Esophagus mucosa (tissue), 1 donor: ENCODE data around the gene BEND6. TPM values are rescaled to one million over a fixed set of nuclear protein-coding genes. Genes with fewer than 3 reads are reported as not detected.
A peak's percentile ranks its signal among the peaks of the same experiment; 100 is the strongest.
"Not testable (repeated sequence)": the region's sequence is repeated elsewhere in the genome, so short reads cannot be mapped to it uniquely, and the experiment has no call there.

Experiments
- ATAC-seq: fragments of 200-7000 bp; cut with Tn5 transposase; one replicate; pipeline ENCODE4 v1.9.1; 2020
- total RNA-seq: library from RNA; stranded (reverse); gene quantifications from one replicate; pipeline ENCODE4 v1.2.4, GENCODE V29; 2023
- donor health status: DM: yes; HTN: yes; CAD: no.

The BEND6 gene
- total RNA-seq, 1 donor from 2014 or later: 0.16 TPM

DNA sequence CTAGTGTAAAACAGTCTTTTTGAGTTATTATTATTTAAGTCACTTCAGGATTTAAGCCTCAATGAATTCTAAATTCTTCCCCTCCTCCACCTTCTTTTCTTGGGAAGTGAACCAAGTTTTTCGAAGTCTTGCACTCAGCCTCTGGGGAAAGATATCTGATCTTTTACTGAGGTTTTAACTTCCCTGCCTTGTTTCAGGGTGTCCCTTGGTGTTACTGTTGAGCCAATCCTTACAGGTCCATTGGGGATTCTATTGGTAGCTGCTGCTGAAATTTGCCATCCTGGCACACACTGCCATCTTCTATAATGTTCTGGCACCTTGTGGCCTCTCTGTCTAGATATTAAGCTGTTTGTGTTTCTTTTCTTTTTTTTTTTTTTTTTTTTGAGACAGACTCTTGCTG lies 31.7 kb downstream of the BEND6 start:
- no peak for ATAC-seq

DNA sequence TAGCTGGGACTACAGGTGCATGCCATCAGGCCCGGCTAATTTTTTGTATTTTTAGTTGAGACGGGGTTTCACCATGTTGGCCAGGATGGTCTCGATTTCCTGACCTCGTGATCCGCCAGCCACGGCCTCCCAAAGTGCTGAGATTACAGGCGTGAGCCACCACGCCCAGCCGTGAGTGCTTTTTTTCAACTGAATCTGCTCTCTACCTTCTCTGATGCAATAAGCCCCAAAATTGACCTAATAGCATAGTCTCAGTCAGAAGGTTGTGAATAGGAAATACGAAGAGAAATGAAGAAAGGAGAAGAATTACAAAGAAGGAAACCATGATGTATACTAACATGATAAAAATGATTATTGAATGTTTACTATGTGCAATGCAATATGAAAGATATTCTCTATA lies 33.2 kb downstream of the BEND6 start:
- ATAC-seq: no peak

DNA sequence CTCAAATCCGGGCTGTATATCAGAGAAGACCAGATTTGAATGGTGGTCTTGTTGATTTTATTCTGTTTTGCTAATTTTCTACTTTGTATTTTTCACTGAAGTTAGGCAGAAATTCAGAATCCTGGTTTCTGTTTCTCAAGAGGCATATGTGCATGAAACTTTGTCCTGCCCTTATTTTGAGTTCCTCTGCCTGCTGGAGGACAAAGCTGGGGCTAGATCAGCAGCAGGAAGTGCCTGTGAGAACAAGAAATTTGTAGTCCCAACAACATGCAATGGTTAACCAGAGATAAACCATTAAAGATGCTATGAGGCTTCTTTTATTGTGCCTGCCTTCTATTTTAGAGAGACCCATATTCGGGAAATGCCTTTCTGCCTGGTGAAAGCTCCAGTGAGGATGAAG lies 37.1 kb downstream of the BEND6 start:
- ATAC-seq: no peak

DNA sequence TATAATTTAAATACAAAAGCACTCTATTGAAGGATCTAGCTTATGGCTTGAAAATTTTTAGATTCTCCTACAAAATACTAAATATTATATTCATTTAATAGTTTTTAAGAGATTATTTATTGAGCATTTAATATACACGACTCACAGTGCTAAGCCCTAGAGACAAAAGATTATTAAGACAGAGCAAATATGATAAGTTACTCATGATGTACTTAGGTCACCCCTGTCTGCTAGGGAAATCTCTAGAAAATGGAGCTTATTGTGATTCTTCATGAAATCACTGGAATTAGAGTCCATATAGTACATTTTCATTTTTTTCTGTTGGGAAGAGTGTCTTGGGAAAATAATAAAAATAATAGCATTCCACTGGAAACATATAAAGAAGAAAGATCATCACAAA lies 37.8 kb downstream of the BEND6 start:
- ATAC-seq: no peak

DNA sequence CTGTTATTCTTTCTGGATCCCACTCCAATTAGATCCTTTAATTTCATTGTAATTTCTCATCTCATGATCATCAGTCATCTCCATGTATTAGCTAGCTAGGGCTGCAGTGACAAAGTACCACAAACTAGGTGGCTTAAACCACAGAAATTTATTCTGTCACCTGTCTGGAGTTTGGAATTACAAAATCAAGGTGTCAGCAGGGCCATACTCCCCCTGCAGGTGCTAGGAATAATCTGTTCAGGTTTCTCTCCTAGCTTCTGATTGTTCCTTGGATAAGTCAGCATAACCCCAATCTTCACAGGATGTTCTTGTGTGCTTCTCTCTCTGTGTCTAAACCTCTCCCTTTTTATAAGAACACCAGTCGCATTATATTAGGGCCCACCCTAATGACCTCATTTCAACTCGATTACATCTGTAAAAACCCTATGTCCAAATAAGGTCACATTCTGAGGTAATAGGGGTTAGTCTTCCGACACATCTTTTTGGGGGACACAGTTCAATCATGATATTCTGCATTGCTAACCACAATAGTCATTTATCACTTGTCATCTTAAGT lies 40.5 kb downstream of the BEND6 start:
- ATAC-seq: no peak

DNA sequence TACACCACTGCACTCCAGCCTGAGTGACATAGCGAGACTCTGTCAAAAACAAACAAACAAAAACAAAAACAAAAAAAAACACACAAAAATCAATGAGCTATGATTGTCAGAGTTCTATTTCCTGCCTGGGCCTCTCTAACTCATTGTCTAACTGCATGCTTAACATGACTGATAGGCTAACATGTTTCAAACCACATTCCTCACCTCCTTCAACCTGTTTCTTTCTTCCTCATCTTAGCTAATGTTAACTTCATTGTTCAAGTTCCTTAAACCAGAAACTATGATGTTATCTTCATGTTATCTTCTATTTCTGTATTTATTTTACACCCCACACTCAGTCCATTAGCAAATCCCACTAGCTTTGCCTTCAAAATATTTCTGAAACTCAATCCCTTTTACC lies 41.5 kb downstream of the BEND6 start:
- ATAC-seq: no peak

DNA sequence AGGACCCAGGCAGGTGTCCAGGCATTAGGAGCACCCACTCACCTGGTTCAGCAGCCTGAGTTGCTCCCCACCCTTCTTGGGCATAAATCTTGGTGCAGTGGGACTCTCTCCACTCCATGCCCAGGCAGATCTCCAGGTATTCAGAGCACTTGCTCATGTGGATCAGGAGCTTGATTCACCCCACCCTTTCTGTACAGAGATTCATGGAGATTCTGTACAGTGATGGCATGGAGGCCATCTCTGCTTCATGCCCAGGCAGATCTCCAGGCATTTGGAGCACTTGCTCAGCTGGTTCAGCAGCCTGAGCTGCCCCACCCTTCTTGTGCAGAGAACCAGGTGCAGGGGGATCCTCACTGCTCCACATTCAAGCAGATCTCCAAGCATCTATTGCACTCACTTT lies 44.1 kb downstream of the BEND6 start:
- ATAC-seq: peak; percentile 98

DNA sequence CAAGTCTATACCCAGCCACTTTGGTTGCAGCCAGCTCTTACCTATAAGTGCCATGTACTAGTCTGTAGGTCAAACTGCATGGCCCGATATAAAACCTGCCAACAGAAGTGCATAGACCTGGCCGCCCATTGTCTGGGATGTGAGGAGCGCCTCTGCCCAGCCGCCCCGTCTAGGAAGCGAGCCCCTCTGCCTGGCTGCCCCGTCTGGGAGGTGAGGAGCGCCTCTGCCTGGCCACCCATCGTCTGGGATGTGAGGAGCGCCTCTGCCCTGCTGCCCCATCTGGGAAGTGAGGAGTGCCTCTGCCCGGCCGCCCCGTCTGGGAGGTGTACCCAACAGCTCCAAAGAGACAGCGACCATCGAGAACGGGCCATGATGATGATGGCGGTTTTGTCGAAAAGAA lies 44.8 kb downstream of the BEND6 start:
- not testable (repeated sequence) for ATAC-seq

DNA sequence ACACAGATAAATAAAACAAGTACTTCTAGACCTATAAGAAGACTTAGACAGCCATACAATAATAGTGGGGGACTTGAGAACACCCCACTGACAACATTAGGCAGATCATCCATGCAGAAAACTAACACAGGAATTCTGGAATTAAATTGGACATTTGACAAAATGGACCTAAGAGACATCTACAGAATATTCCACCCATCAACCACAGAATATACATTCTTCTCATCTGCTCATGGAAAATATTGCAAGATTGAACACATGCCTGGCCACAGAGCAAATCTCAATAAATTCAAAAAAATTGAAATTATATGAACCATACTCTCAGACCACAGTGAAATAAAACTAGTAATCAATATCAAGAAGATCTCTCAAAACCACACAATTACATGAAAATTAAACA lies 47.3 kb downstream of the BEND6 start:
- ATAC-seq: no peak

DNA sequence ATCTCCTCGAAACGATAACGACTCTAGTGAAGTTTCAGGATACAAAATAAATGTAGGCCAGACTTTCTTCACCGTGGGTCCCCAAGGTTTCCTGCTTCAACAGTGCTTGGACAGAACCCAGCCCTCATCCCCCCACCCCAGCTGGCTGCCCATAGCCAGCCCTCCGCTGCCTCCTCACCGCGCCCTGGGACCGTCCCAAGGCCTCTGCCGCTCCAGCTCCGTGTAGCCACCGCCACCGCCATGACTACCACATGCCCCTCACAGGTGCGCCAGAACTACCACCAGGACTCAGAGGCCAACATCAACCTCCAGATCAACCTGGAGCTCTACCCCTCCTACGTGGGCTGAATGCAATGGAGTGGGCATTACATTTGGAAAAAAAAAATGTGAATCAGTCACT lies 49.4 kb downstream of the BEND6 start:
- no peak for ATAC-seq

DNA sequence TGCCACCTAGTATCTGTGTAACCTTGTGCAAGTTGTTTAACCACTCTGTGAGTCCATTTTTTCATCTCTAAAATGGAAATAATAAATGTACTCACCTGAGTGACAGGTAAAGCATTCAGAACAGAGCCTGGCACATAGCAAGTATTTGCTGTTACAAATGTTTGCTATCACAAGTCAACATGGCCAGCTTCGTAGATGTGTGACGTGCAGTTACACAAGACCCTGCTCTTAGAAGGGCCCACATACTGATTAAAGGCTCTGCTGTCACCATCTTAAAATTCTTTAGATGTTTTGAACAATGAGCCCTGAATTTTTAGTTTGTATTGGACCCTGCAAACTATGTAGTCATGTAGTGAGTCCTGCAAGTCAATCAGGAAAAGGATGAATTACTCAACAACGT lies 51.2 kb downstream of the BEND6 start:
- no peak for ATAC-seq

DNA sequence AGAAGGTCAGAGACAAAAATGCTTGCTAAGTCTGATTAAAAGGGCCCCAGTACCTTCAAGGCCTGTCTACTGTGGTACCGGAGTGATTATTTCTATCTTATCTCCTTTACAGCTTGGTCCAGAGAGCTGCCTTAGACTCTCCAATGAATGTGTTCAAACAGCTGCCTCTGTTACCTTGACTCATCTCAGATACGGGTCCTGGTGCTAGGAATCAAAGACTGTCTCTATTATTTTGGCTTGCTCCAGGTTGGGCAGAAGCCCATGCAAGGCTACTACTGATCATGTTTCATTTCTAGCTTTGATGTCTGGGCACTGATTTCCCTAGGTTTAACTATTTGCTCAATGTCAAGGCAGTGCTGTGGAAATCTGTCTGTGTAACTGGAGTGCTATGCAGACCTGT lies 53.2 kb downstream of the BEND6 start:
- ATAC-seq: not testable (repeated sequence)

DNA sequence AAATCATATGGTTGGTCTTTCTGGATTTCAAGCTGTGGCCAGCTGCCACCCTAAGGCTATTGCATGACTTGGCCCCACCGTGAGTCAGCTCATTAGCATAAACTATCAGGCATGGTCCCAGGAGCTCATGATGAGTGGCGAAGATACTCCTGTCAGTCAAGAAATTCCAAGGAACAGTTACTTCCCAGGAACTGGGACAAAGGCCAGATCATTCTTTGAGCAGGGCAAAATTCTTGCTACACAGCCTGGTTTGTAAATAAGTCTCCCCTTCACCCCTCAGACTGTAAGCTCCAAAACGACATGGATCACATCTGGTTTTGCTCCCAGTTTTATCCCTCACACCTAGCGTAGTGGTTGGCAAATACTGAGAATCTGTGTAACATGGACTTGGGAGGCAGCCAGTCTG lies 58.6 kb downstream of the BEND6 start:
- peak; percentile 39 for ATAC-seq

DNA sequence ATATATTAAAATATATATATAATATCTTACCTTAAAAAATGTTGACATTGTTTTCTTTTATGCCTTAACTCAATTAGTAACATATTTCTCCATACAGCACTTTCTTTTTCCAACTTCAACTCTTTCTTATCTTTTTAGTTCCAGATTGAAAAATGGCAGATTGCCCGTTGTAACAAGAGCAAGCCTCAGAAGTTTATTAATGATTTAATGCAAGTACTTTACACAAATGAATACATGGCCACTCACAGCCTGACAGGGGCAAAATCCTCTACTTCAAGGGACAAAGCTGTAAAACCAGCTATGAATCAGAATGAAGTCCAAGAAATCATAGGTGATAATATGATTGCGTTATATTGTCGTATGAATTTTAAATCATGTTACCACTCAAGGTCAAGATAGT lies 62.2 kb downstream of the BEND6 start:
- ATAC-seq: no peak

DNA sequence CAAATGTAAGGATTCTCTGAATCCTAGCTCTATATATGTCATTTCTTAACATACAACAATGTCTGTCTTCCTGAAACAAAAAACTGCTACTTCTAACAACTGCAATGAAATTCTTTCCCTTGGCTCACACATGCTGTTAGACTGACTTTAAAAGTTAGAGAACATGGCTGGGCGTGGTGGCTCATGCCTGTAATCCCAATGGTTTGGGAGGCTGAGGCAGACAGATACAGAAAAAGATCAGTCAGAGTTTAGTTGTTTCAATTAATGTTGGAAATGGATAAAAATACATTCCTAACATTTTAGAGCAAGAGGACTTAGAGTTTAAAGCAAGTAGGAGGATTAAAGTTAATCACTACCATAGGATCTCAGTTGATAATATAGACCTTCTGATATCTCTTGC lies 62.9 kb downstream of the BEND6 start:
- no peak for ATAC-seq

DNA sequence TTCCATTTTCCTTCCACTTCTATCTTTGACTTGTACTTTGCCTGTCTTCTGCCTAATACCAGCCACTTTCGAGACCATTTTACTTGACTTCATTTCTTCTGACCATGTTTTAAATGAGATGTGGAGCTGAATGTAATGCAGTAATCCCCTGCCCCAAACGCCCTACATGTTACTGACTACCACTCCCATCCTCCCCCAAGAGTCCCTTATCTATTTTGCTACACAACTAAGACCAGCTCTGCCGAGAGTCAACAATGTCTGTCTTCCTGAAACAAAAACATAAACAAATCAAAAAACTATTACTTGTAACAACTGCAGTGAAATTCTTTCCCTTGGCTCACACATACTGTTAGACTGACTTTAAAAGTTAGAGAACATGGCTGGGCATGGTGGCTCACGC lies 64.5 kb downstream of the BEND6 start:
- ATAC-seq: no peak

DNA sequence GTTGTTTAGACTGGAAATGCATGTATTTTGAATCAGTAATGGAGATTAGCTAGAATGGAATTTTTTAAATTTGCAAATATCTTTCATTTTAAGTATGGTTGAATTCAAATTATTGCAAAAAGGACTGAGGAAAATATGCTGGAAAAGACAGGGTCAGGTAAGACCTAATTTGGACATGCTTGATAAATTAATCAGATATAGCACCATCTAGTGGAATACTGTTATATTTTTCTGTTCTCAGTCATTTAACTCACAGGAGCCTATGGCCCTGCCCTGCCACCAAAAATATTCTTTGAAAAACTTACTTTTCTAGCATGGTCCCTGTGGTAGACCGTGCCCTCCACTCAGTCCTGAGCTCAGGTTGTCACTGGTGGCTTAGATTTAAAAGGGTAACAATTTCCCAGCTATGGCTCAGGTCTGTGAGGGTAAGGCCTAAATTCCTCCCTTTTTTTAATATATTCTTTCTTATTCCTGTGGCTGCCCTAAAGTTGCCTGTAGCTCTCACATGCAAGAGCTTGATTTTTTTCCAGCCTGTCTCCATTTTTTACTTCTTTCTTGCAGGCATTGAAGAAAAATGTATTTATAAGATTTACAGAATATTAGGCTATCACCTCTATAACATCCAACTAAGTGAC lies 66.3 kb downstream of the BEND6 start:
- peak; percentile 52 for ATAC-seq

DNA sequence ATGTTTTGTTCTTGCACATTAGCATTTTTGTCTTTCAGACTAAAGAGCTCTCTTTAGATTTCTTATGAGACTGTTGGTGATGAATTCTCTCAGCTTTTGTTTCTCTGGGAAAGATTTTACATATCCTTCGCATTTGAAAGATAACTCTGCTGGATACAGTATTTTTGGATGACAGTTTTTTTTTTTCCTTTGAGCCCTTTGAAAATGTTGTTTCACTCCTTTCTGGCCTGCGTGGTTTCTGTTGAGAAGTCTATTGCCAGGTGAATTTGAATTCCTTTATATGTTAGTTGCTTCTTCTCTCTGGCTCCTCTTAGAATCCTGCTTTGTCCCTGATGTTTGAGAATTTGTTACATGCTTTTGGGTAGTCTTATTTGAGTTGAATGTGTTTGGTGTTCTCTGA lies 69.4 kb downstream of the BEND6 start:
- no peak for ATAC-seq

DNA sequence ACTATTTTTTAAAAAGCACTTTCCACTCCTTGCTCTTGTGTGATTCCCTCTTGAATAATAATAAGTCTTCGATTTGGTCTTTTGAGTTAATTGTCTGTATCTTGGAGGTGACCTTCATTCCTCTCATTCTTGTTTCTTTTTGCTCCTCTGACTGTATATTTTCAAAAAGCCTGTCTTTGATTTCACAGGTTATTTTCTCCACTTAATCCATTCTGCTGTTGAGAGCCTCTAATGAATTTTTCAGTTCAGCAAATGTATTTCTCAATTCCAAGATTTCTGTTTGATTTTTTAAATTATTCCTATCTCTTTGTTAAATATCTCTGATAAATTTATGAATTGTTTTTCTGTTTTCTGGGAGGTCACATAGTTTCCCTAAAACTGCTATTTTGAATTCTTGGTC lies 69.9 kb downstream of the BEND6 start:
- no peak for ATAC-seq

DNA sequence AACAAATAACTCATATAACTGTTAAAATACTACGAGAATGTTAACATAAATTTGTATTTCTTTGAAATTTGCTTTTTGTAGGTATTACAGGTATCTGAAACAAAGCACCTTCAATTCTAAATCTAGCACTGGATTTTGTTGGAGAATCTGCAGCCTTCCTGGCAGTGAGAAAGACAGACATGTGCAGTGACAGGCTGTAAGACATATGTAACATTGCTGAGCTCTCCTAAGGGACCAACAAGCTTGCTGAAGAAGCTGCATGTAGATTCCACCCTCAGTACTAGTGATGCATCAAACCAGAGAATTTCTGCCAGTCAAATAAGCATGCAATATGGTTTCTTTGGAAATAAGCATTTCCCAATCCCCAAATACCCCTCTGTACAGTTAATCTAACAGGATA lies 71.1 kb downstream of the BEND6 start:
- no peak for ATAC-seq

DNA sequence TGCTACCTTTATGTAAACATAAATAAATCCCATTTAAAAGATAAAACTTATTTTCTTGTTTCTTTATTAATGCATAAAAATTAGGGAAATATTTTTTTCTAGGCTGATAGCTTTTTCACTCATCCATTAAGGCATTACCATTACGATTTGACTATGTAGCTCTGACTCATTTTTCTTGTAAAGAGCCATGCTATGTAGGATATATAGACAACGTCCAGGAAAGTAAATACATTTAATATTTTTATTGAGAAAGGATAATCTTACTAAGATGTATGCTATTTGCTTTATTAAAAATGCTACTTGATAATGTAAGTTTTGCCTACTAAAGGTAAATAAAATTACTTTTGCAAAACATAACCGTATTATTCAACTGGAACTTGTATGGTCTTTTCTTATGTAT lies 72.4 kb downstream of the BEND6 start:
- ATAC-seq: no peak

DNA sequence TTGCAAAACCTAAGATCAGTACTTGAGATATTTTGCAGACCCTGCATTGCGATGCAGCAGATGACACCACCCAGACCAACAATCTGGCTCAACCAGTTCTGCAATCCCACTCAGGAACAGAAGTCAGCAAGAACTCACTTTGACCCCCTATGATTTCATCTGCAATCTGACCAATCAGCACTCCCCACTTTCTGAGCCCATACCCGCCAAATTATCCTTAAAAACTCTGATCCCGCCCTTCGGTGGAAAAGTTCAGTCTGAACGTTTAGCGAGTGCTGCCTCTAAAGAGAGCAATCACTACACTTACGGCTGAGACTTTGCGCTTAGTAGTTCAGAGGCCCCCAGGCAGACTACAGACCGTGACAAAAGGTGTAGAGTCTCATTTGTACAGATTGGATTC lies 74.3 kb downstream of the BEND6 start:
- ATAC-seq: no peak

DNA sequence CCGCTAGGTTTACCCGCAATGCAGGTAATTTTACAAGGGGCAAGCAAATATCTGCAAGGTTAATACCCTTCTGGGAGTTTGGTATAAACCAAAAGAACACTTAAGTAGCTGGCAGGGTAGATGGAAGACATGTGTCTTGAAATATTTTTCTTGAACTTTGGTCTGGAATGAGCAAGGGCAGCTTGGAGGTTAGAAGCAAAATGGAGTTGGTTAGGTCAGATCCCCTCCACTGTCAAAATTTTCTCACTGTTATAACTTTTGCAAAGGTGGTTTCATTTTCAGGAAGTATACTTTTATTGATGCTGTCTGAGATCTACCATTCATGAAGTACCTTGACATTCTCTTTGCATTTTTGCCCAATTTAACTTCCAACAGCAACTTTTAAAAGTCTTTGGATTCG lies 78.3 kb downstream of the BEND6 start:
- no peak for ATAC-seq

DNA sequence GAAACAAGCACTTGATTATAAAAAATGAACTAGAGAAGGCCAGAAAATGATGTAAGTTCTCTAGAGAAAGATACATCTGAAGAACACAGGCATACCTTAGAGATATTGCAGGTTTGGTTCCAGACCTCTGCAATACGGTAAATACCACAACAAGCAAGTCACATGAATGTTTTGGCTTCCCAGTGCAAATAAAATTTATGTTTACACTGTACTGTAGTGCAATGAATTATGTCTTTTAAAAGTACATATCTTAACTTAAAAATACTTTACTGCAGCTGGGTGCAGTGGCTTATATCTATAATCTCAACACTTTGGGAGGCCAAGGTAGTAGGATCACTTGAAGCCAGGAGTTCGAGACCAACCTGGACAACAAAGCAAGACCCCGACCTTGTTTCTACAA lies 80.6 kb downstream of the BEND6 start:
- no peak for ATAC-seq

DNA sequence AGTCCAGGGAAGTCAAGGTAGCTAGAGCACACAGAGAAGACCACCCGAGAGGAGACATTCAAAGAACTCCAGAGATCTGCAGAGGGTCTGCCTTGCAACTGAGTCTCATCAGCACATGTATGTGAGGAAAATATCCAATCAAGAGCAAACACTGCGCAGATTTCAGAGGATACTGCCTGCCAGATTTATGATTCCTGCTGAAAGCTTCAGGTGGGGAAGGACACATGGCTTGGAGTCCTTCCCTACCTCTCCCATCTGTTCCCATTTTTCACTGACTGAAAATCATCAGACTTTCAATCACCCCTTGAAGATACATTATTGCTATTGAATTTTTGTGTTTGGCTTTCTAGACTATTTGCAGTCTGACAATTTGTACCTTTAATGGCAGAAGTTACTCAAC lies 84.0 kb downstream of the BEND6 start:
- ATAC-seq: no peak
